ENCODE data around the gene CCDC85B.
"Not testable (repeated sequence)": the region's sequence is repeated elsewhere in the genome, so short reads cannot be mapped to it uniquely, and the experiment has no call there.

Gene CCDC85B

DNA sequence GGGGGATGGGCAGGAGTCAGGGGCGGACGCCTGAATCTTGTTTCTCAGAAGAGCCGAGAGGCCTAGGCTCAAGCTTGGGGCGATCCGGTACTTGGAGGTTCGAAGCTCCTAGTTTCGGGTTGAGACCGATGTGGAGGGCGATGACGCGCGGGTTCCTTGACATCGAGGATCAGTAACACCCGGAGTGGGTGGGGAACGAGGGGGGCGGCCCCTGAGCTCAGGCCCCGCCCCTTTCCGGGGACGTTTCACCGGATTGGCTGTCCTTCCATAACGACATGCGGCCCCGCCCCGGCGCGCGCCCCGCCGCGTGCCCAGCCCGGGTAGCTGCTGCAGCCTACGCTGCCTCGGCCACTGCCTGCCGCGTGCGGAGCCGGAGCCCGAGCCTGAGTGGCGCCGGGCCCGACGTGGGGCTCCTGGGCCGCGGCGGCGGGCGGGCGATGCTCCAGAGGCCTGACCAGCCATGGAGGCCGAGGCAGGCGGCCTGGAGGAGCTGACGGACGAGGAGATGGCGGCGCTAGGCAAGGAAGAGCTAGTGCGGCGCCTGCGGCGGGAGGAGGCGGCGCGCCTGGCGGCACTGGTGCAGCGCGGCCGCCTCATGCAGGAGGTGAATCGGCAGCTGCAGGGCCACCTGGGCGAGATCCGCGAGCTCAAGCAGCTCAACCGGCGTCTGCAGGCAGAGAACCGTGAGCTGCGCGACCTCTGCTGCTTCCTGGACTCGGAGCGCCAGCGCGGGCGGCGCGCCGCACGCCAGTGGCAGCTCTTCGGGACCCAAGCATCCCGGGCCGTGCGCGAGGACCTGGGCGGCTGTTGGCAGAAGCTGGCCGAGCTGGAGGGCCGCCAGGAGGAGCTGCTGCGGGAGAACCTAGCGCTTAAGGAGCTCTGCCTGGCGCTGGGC is at the start of gene CCDC85B:
CCDC85B (plus strand) TSS at position 350 of the 895 bp plus-strand sequence; CDS start at position 461, 111 bp downstream.
- peak; percentile 99 for DNase-seq (ENCODE audit: low read depth)

DNA sequence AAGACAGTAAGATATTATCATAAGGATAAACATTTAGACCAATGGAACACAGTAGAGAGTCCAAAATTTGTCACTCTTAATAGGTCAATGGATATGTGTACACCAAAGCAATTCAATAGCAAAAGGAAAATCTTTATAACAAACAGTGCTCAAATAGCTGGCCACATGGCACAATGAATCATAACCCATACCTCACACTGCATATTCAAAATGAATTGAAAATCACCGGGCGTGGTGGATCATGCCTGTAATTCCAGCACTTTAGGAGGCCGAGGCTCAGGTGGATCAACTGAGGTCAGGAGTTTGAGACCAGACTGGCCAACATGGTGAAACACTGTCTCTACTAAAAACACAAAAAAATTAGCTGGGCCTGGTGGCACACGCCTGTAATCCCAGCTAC is 48.3 kb upstream of the CCDC85B start:
- DNase-seq (ENCODE audit: low read depth), result no peak

GRCh38 chr11:65843811-65844210 is 46.7 kb upstream of the CCDC85B start:
- no peak for DNase-seq (ENCODE audit: low read depth)

DNA sequence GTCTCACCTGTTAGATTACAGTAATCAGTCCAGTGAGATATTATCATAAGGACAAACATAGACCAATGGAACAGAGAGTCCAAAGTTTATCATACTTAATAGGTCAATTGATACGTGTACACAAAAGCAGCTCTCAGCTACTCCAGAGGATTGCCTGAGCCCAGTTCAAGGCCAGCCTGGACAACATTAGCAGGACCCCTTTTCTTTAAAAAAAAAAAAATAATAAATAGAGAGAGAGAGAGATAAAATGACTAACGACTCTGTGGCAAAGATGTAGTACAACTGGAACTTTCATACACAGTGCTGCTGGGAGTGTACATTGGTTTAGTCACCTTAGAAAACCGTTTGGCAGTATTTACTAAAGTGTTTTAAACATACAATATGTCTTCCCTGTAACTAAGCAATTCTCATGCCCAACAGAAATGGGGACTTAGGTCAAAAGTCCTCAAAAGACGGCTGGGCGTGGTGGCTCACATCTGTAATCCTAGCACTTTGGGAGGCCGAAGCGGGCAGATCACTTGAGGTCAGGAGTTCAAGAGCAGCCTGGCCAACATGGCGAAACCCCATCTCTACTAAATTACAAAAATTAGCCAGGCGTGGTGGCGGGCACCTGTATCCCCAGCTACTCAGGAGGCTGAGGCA is 46.1 kb upstream of the CCDC85B start:
- no peak for DNase-seq (ENCODE audit: low read depth)

- no peak for DNase-seq (ENCODE audit: low read depth)
Observed at GRCh38 chr11:65847746-65848145, 42.7 kb upstream of the CCDC85B start.

GRCh38 chr11:65848693-65849092 is 41.8 kb upstream of the CCDC85B start:
- not testable (repeated sequence) for DNase-seq (ENCODE audit: low read depth)

GRCh38 chr11:65849366-65849765 is 41.1 kb upstream of the CCDC85B start:
- DNase-seq (ENCODE audit: low read depth), result no peak

- no peak for DNase-seq (ENCODE audit: low read depth)
Observed at GRCh38 chr11:65849771-65850216, 40.7 kb upstream of the CCDC85B start.

- no peak for DNase-seq (ENCODE audit: low read depth)
Observed at GRCh38 chr11:65850217-65851082, 40.0 kb upstream of the CCDC85B start.

DNA sequence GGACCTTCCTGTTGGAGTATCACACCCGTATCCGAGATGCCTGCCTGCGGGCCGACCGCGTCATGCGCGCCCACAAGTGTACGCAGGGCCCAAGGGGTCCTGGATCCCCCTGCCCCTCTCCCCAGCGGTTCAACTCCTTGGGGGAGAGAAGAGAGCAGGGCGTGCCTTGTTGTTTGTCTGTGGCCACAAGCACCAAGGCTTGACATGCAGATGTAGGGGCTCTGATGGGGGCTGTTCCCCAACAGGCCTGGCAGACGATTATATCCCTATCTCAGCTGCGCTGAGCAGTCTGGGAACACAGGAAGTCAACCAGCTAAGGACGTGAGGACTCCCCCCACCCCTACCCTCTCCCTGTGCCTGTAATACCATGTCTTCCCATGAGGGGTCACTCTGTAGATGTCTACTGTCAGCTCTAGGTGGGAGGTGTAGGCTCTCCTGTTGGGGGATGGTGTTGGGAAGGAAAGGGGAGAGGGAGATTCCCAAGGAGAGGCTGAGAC is 39.3 kb upstream of the CCDC85B start:
- no peak for DNase-seq (ENCODE audit: low read depth)

GRCh38 chr11:65851811-65852507 is 38.5 kb upstream of the CCDC85B start:
- no peak for DNase-seq (ENCODE audit: low read depth)

DNA sequence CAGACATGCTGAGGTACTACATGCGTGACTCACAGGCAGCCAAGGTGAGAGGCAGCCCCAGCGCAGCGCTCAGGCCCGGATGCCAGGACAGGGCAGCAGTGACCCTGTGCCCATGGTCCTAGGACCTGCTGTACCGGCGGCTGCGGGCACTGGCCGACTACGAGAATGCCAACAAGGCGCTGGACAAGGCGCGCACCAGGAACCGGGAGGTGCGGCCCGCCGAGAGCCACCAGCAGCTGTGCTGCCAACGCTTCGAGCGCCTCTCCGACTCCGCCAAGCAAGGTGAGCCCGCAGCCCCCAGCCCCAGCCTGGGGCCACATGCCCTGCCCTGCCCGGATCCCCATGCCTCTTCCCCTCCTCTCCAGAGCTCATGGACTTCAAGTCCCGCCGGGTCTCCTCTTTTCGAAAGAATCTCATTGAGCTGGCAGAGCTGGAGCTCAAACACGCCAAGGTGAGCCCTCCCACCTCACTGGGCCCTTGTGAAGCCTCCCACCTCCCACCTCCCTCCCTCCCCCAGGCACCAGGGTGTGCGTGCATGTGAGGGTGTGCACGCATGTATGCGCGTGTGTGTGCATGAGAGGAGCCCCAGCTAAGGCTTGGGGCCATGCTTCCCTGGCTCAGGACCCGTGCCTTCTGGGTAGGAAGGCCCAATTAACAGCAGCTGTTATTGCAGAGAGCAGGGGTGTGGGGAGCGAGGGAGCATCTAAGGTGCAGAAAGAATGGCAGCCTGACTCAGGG is 37.8 kb upstream of the CCDC85B start:
- DNase-seq (ENCODE audit: low read depth), result no peak

DNA sequence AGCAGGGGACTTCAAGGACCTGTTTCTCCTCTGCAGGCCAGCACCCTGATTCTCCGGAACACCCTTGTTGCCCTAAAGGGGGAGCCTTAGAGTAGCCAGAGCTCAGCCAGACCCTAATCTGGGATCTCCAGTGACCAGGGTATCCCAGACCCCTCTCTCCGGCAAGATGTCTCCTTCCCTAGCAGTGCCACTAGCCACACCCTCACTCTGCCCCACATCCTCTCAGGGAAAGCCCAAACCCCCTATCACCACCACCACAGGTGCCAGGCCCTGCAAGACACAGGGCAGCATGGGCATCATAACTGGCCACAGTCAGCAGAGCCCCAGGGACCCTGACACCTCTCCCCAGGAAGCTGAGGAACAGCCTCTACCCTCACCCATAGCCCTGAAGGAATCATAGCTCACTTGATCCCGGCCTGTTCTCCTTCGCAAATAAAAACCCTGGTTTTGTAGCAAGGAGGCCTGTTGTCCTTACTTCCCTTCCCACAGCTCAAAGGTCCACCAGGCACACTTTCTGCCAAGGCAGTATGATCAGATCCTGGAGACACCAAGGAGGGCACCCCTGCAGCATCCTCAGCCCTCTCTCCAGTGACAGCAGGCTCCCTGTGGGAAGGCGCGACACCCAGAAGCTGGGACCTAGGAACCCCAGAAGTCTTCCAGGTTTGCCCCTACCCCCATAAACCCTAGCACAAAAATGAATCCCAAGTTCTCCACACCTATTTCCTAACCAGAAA is 37.1 kb upstream of the CCDC85B start:
- no peak for DNase-seq (ENCODE audit: low read depth)

DNA sequence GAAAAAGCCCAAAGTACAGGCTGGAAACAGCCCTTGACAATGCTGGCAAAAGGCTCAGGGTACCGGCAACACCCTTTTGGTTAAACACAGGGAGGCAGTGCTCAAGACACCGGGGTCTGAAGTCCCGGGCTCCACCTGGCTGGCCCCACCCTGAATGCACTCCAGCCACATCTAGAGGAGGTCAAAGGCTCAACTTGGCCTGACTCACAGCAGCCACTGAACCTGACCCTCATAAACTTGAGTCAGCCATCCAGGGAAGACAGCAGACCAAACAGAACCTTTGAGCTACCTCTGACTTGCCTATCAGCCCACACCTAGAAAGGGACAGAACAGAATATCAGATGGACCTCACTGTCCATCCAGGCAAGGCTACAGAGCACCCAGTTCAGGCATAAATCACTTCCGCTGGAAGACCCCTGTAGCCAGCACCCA is 36.3 kb upstream of the CCDC85B start:
- no peak for DNase-seq (ENCODE audit: low read depth)

- DNase-seq (ENCODE audit: low read depth), result no peak
Observed at GRCh38 chr11:65854852-65855837, 35.3 kb upstream of the CCDC85B start.

- DNase-seq (ENCODE audit: low read depth), result no peak
Observed at GRCh38 chr11:65855927-65856363, 34.5 kb upstream of the CCDC85B start.

DNA sequence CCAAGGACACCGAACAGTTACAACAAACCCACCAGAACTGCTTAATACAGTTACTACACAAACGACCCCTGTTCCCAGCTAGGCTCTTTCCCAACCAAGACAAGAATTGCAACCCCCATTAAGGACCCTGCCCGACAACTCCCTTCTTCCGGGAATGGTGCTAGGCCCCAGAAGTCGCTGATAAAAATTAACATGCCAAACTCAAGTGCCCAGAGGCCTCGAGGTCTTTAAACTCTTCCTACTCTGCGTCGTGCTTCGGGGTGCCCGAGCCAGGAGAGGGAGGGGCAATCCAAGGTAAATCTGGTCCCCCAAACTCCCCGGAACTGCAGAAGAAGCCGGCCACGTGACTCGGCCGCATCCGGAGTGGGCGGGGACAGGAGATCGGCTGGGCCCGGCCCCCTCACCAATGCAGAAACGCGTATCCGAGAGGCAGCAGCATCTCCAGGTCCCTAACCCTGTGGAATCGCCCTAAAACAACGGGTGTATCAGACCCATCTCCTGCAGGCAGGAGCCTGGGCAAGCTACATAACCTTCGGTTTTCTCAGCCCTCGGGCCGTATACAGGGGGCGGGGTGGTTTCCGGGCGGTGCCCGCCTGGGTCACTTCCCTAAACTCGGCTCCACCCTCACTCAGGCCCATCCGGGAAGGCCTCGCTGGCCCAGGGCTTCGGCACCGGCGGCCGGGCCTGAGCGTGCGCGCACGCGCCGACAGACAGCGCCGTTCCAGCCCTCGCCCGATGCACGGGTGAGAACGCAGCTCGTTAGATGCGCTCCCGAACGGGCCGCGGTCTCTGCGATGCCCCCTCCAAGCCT is 33.6 kb upstream of the CCDC85B start:
- peak; percentile 76 for DNase-seq (ENCODE audit: low read depth)

DNA sequence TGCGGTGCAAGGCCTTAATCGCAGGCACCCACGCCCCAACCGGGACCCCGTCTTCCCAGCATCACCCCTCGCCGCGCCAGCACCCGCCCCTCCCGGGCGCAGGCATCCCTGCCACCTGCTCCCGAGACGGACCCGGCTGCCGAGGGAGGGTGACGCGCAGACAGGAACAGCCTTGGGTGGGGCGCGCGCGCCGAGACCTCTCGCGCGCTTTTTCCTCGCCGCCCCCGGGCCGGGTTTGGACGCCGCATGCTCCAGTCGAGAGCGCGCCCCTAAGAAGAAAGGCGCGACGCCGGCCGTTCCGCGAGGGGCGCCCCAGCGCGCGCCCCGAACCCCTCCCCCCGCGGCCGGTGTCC is 33.0 kb upstream of the CCDC85B start:
- DNase-seq (ENCODE audit: low read depth), result no peak

All from activated T-cell treated with anti-CD3 and anti-CD28 coated beads for 48 hours (primary cell).